ENCODE measurements around the gene LIMCH1.

LIMCH1 gene

DNA sequence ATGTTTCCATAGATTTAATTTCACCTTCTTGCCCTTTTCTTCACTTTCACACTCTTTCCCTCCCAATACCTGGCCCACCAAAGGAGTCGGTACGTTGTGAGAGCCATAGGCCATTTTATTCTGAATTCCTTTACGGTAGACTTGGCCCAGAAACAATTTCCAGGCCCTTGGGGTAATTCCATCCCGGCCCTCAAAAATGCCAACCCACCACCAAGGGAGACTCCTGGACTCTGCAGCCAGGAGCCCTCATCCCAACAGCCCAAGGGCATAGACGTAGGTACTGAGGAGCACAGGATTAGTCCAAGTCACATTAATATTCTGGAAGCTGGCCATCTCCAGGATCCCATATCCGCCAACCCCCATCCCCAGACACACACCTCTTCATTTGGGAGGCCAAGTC is 102.9 kb downstream of the LIMCH1 start:
- TF ChIP-seq TAF1 (IDR thresholded peaks at IDR 0.05; ENCODE audit: borderline replicate concordance, insufficient read depth, low read length) (no peak), POLR2AphosphoS5 (IDR thresholded peaks at IDR 0.05; ENCODE audit: low read depth, low read length) (no peak)

DNA sequence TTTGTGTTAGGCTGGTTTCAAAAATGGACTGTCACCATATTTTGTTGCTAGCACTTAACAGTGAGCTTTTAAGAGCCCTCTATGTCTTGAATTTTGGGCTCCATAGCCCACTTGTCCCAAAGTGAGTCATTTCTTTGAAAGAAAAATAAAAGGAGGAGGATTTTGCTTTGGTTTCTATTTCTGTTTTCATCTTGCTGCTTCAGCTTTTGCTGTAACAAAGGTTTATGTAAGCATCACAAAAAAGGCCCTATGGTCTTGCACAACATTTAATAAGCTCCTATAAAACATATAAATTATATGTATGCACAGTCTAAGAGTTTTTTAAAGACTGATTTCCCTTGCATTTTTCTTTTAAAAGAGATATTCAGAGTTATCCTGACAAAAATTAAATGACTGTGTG is 105.4 kb downstream of the LIMCH1 start:
- TF ChIP-seq FOXP2 (optimal IDR thresholded peaks at IDR 0.05; ENCODE audit: borderline replicate concordance, extremely low read depth, extremely low read length, insufficient read depth) = no peak
- TF ChIP-seq, protein P1, sequence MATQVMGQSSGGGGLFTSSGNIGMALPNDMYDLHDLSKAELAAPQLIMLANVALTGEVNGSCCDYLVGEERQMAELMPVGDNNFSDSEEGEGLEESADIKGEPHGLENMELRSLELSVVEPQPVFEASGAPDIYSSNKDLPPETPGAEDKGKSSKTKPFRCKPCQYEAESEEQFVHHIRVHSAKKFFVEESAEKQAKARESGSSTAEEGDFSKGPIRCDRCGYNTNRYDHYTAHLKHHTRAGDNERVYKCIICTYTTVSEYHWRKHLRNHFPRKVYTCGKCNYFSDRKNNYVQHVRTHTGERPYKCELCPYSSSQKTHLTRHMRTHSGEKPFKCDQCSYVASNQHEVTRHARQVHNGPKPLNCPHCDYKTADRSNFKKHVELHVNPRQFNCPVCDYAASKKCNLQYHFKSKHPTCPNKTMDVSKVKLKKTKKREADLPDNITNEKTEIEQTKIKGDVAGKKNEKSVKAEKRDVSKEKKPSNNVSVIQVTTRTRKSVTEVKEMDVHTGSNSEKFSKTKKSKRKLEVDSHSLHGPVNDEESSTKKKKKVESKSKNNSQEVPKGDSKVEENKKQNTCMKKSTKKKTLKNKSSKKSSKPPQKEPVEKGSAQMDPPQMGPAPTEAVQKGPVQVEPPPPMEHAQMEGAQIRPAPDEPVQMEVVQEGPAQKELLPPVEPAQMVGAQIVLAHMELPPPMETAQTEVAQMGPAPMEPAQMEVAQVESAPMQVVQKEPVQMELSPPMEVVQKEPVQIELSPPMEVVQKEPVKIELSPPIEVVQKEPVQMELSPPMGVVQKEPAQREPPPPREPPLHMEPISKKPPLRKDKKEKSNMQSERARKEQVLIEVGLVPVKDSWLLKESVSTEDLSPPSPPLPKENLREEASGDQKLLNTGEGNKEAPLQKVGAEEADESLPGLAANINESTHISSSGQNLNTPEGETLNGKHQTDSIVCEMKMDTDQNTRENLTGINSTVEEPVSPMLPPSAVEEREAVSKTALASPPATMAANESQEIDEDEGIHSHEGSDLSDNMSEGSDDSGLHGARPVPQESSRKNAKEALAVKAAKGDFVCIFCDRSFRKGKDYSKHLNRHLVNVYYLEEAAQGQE (IDR thresholded peaks at IDR 0.05; ENCODE audit: insufficient read depth in 1 of 2, low read depth in 2 of 2, low read length in 2 of 2) = no peak
- no peak for TF ChIP-seq SIN3A (IDR thresholded peaks at IDR 0.05; ENCODE audit: borderline replicate concordance, insufficient read depth, low read length)
- no peak for TF ChIP-seq TAF1 (IDR thresholded peaks at IDR 0.05; ENCODE audit: borderline replicate concordance, insufficient read depth, low read length)
- no peak for TF ChIP-seq POLR2AphosphoS5 (IDR thresholded peaks at IDR 0.05; ENCODE audit: low read depth, low read length)

DNA sequence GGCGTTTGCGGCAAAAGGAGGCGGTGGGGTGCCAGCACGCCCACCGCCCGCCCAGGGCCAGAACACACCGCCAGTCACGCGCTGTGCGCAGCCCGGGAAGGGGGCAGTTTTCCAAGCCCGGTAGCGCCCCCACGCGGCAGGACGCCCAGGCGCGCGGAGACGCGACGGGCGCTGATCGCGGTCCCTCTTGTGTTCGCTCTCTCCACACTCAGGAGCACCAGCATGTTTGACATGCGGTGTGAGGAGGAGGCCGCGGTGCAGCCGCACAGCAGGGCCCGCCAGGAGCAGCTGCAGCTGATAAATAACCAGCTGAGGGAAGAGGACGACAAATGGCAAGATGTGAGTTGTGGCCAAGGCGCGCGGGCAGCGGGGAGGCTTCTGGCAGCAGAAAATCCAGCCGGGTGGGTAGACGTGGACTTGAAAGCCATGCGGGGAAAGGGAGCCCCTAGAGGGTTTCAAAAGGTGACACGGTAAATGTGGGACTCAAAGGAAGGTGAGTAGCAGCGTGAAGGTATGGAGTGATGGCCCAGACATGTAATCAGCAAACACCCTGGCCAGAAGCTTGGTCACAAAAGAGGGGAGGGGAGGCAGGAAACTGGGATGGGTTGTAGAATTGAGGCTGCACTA is 106.4 kb downstream of the LIMCH1 start:
- TF ChIP-seq TAF1 (IDR thresholded peaks at IDR 0.05; ENCODE audit: borderline replicate concordance, insufficient read depth, low read length) (no peak), POLR2AphosphoS5 (IDR thresholded peaks at IDR 0.05; ENCODE audit: low read depth, low read length) (no peak), SIN3A (IDR thresholded peaks at IDR 0.05; ENCODE audit: borderline replicate concordance, insufficient read depth, low read length) (no peak), FOXP2 (optimal IDR thresholded peaks at IDR 0.05; ENCODE audit: borderline replicate concordance, extremely low read depth, extremely low read length, insufficient read depth) (no peak)
- TF ChIP-seq, protein P1 (IDR thresholded peaks at IDR 0.05; ENCODE audit: insufficient read depth in 1 of 2, low read depth in 2 of 2, low read length in 2 of 2) = no peak

DNA sequence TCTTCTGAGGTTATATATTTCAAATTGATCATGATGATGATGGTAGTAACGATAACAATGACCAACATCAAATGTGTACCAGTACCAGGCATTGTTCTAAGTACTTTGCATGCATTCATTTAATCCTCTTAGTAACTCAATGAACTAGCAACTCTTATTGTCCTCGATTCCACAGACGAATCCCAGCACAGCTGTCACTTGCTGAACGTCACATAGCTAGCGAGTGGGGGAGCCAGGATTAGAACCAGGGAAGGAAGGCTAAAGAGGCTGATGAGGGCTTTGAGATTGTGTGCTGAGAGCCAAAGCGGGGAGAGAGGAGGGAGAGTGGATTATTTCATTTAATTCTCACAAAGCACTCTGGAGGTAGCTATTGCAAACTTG is 106.9 kb downstream of the LIMCH1 start:
- TF ChIP-seq POLR2AphosphoS5 (IDR thresholded peaks at IDR 0.05; ENCODE audit: low read depth, low read length) (no peak), FOXP2 (optimal IDR thresholded peaks at IDR 0.05; ENCODE audit: borderline replicate concordance, extremely low read depth, extremely low read length, insufficient read depth) (no peak), SIN3A (IDR thresholded peaks at IDR 0.05; ENCODE audit: borderline replicate concordance, insufficient read depth, low read length) (no peak), TAF1 (IDR thresholded peaks at IDR 0.05; ENCODE audit: borderline replicate concordance, insufficient read depth, low read length) (no peak)
- TF ChIP-seq, protein P1 (IDR thresholded peaks at IDR 0.05; ENCODE audit: insufficient read depth in 1 of 2, low read depth in 2 of 2, low read length in 2 of 2) = no peak

DNA sequence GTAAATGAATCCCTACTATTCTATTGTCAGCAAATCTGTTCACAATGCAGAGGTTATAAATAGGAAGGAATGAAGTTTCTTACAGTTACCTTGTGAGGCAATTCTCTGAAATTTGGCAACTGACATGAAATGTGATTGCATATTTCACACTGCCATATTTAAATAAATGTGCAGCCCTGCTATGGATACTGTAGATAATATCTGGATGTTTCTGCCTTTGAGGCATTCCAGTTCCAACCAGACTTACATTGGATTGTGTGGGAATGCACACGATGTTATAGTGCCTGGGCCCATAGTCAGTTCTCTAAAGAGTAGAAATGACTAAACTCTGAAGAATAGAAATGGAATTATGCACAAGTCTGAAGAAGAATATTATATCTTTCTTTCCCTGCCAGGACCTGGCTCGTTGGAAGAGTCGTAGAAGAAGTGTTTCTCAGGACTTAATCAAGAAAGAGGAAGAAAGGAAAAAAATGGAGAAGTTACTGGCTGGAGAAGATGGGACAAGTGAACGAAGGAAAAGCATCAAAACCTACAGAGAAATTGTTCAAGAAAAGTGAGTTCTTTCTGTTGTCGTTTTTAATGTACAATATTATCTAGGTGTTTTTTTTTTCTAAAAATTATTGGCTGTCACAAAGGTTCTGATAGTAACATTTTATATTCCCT is 107.9 kb downstream of the LIMCH1 start:
- TF ChIP-seq FOXP2 (optimal IDR thresholded peaks at IDR 0.05; ENCODE audit: borderline replicate concordance, extremely low read depth, extremely low read length, insufficient read depth) = no peak
- TF ChIP-seq, protein P1 (IDR thresholded peaks at IDR 0.05; ENCODE audit: insufficient read depth in 1 of 2, low read depth in 2 of 2, low read length in 2 of 2) = no peak
- TF ChIP-seq TAF1 (IDR thresholded peaks at IDR 0.05; ENCODE audit: borderline replicate concordance, insufficient read depth, low read length) = no peak
- no peak for TF ChIP-seq POLR2AphosphoS5 (IDR thresholded peaks at IDR 0.05; ENCODE audit: low read depth, low read length)
- TF ChIP-seq SIN3A (IDR thresholded peaks at IDR 0.05; ENCODE audit: borderline replicate concordance, insufficient read depth, low read length) = no peak

All from PFSK-1 (cell line).